IPS-NIHi7 (cell line): ENCODE data around the gene GATAD2B.

Experiments
- DNase-seq: peaks from one replicate; pipeline ENCODE4 v3.0.0; 2012; ENCODE audit warnings: mixed read lengths; ENCODE audit errors: extremely low spot score

The GATAD2B gene

DNA sequence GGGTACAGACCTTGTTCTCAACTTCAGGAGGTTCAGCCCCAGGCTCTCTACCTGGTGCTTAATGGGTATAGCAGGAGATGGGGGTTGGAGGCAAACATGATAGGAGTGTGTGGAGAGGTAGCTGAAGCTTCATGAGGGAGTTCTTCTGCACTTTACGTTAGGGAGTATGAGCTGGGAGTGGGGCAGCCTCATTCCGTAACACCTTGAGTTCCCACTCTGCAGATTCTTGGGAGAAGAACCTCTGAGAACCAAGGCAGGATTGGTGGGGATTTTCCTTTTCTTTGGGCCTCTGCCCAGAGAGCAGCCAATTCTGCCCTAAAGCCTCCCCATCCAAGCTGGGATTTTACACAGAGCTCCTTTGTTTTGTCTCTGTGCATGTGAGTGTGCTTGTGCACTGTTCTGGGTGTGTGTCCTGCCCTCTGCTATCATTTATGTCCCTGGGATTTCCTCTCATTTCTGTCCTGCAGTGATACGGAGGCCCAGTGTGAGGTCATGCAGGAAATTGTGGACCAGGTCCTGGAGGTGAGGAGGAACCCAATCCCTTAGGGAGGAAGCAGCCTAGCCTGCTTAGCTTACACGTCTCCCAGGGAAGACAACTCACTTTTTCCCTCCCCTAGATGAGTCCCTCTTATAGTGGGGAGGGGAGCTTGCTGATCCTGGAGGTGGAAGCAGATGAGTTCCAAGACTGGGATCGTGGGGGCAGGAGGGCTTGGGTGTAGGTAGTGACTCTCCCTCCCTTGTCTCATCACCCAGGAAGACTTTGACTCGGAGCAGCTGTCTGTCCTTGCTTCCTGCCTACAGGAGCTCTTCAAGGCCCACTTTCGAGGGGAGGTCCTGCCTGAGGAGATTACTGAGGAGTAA is 159.2 kb downstream of the GATAD2B start:
- no peak for DNase-seq

DNA sequence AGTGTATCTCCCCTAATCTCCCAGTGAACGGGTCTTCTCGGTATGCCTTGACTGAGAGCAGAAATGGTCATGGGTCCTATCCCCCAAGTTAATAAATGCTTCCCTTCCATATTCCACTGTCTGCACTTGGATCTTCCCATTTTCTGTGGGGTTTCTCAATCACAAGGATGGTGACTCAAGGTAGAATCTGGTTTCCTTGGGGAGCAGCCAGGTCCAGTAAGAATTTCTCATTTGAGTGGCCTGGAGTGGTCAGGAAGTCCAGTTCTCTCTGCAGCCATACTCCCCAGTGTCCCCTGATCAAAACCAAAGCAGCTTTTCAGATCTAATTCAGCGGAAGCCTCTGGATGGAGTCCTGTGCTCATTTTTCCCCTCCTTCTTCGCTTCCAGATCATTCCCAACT is 162.3 kb downstream of the GATAD2B start:
- no peak for DNase-seq
